HCT116 (cell line): Measurements from ENCODE around the gene SMG6. TPM values are rescaled to one million over a fixed set of nuclear protein-coding genes. Genes with fewer than 3 reads are reported as not detected.

ENCODE experiments used
- ATAC-seq: fragments of 200-7000 bp; cut with Tn5 transposase; 2 replicates; pipeline ENCODE4 v1.9.1; 2020; ENCODE audit warnings: mild to moderate bottlenecking, moderate library complexity
- BruUV-seq: library from RNA; stranded (reverse); fragments of 400-500 nt; replicated peaks from 2 replicates; lab custom pipeline; 2021; lab: Mats Ljungman, UMichigan
- CTCF ChIA-PET: fragments of 300-600 bp; sonication (Branson Sonifier 250); formaldehyde crosslinking; loops from one replicate; lab custom pipeline; 2021; ENCODE audit warnings: antibody characterized with exemption; lab: Charles Lee
- POLR2A ChIA-PET: fragments of 300-600, 350-600 bp; sonication (Branson Sonifier 250); formaldehyde crosslinking; loops from one replicate; lab custom pipeline; 2021; ENCODE audit warnings: antibody characterized with exemption; lab: Charles Lee
- RAD21 ChIA-PET, 2 experiments: fragments of 300-600 bp; sonication (Branson Sonifier 250); formaldehyde crosslinking; loops; one replicate each; lab custom pipeline; 2023; ENCODE audit warnings: low total read pairs in 2 of 2; ENCODE audit not compliant: uncharacterized antibody in 2 of 2, unreplicated experiment in 2 of 2, low non-redundant PET in 1 of 2; lab: Charles Lee
- DNase-seq: peaks from one replicate; pipeline ENCODE4 v3.0.0-alpha.2; 2010; ENCODE audit warnings: low read depth, low spot score
- H2AFZ ChIP-seq: fragments of 200-600 bp; shearing (Covaris generic), sonication (generic); 2 replicates; pipeline ENCODE4 v1.6.1; 2017; ENCODE audit warnings: low read depth, mixed run types, mixed read lengths, antibody characterized with exemption, low read length; ENCODE audit not compliant: poor library complexity, severe bottlenecking
- H3K27ac ChIP-seq: 2 replicates; pipeline ENCODE4 v1.5.1; 2012; ENCODE audit warnings: low read depth, low read length
- H3K27me3 ChIP-seq: fragments of 200-600 bp; sonication (generic); 2 replicates; pipeline ENCODE4 v1.6.1; 2016; ENCODE audit warnings: mixed run types, low read length, mixed read lengths; ENCODE audit not compliant: insufficient read depth
- H3K36me3 ChIP-seq, 2 experiments: fragments of 200-500 bp in 1 of 2; fragments of 200-600 bp in 1 of 2; sonication (Bioruptor generic) in 1 of 2; sonication (generic) in 1 of 2; 2 replicates each; pipeline versions ENCODE4 v1.5.1 to v1.6.1; 2014 to 2016; ENCODE audit warnings: low read length in 2 of 2, inconsistent platforms in 1 of 2, mixed read lengths in 1 of 2, mixed run types in 1 of 2; ENCODE audit not compliant: insufficient read depth in 2 of 2, control insufficient read depth in 1 of 2
- H3K4me1 ChIP-seq, 2 experiments: fragments of 200-600 bp in 1 of 2; sonication (generic) in 1 of 2; 2 replicates each; pipeline versions ENCODE4 v1.5.1 to v1.6.1; 2012 to 2017; ENCODE audit warnings: low read length in 2 of 2, inconsistent platforms in 1 of 2, mild to moderate bottlenecking in 1 of 2, mixed read lengths in 1 of 2, mixed run types in 1 of 2, moderate library complexity in 1 of 2; ENCODE audit not compliant: insufficient read depth in 2 of 2, control insufficient read depth in 1 of 2
- H3K4me2 ChIP-seq: fragments of 200-600 bp; sonication (generic); 2 replicates; pipeline ENCODE4 v1.6.1; 2017; ENCODE audit warnings: mixed run types, low read length, mixed read lengths
- H3K4me3 ChIP-seq, 2 experiments: fragments of 200-600 bp in 1 of 2; sonication (generic) in 1 of 2; replicated peaks in 1 of 2; 2 replicates each; pipeline ENCODE4 v1.5.1; 2011 to 2016; ENCODE audit warnings: low read length in 2 of 2, control low read depth in 1 of 2, low read depth in 1 of 2, mild to moderate bottlenecking in 1 of 2, mixed read lengths in 1 of 2, mixed run types in 1 of 2
- H3K79me2 ChIP-seq: fragments of 200-600 bp; sonication (generic); 2 replicates; pipeline ENCODE4 v1.6.1; 2017; ENCODE audit warnings: mild to moderate bottlenecking, mixed run types, low read length, moderate library complexity, mixed read lengths; ENCODE audit not compliant: insufficient read depth
- H3K9ac ChIP-seq: fragments of 200-600 bp; sonication (generic); 2 replicates; pipeline ENCODE4 v1.6.1; 2016; ENCODE audit warnings: low read length, mixed read lengths
- H3K9me2 ChIP-seq: fragments of 200-600 bp; sonication (generic), shearing (Covaris generic); 2 replicates; pipeline ENCODE4 v1.6.1; 2017; ENCODE audit warnings: mixed run types, mild to moderate bottlenecking, moderate library complexity; ENCODE audit not compliant: insufficient read depth
- H3K9me3 ChIP-seq, 2 experiments: fragments of 200-500 bp in 1 of 2; fragments of 200-600 bp in 1 of 2; sonication (Bioruptor generic) in 1 of 2; sonication (generic) in 1 of 2; 2 replicates each; pipeline ENCODE4 v1.6.1; 2014 to 2017; ENCODE audit warnings: low read length in 2 of 2, mixed read lengths in 2 of 2, inconsistent platforms in 1 of 2, low read depth in 1 of 2, mild to moderate bottlenecking in 1 of 2, mixed run types in 1 of 2, moderate library complexity in 1 of 2; ENCODE audit not compliant: control insufficient read depth in 1 of 2, insufficient read depth in 1 of 2
- H4K20me1 ChIP-seq: fragments of 200-600 bp; sonication (generic), shearing (Covaris generic); 2 replicates; pipeline ENCODE4 v1.6.1; 2017; ENCODE audit warnings: mixed run types, mild to moderate bottlenecking, moderate library complexity; ENCODE audit not compliant: insufficient read depth
- CTCF ChIP-seq, 3 experiments: fragments of 200-600 bp in 1 of 3; sonication (generic) in 1 of 3; IDR thresholded peaks in 2 of 3; conservative IDR thresholded peaks in 1 of 3; 2 replicates each; pipeline ENCODE4 v1.5.1; 2012 to 2017; ENCODE audit warnings: low read depth in 2 of 3, low read length in 2 of 3, antibody characterized with exemption in 1 of 3, borderline replicate concordance in 1 of 3, control low read depth in 1 of 3, mild to moderate bottlenecking in 1 of 3, mixed read lengths in 1 of 3, mixed run types in 1 of 3, moderate library complexity in 1 of 3; ENCODE audit not compliant: insufficient read depth in 1 of 3
- EZH2phosphoT487 ChIP-seq: fragments of 200-600 bp; IDR thresholded peaks from 2 replicates; pipeline ENCODE4 v1.6.1; 2018; ENCODE audit warnings: antibody characterized with exemption, borderline replicate concordance
- FOSL1 ChIP-seq: IDR thresholded peaks from 2 replicates; pipeline ENCODE4 v1.6.1; 2012; ENCODE audit warnings: low read depth
- MAX ChIP-seq: IDR thresholded peaks from 2 replicates; pipeline ENCODE4 v1.6.1; 2012
- POLR2A ChIP-seq: IDR thresholded peaks from 2 replicates; pipeline ENCODE4 v1.7.0; 2011; ENCODE audit warnings: borderline replicate concordance; ENCODE audit not compliant: insufficient read depth, insufficient read length; ENCODE audit errors: extremely low read depth
- RAD21 ChIP-seq: IDR thresholded peaks from 2 replicates; pipeline ENCODE4 v1.6.1; 2012; ENCODE audit warnings: low read depth, mild to moderate bottlenecking
- SRF ChIP-seq: IDR thresholded peaks from 2 replicates; pipeline ENCODE4 v1.6.1; 2012; ENCODE audit warnings: low read depth
- ZFX ChIP-seq: fragments of 450-650 bp; IDR thresholded peaks from 2 replicates; pipeline ENCODE4 v1.6.1; 2017
- ZNF274 ChIP-seq: fragments of 200-500 bp; sonication (Bioruptor generic); IDR thresholded peaks from 2 replicates; pipeline ENCODE4 v1.6.1; 2014; ENCODE audit warnings: mild to moderate bottlenecking, low read depth, low read length, inconsistent platforms
- intact Hi-C: fragments of 100-400 bp; cut with micrococcal nuclease; formaldehyde crosslinking; loops from 2 replicates; pipeline ENCODE4 v1.10.0; 2022
- total RNA-seq: library from RNA; stranded (reverse); gene quantifications from one replicate; pipeline ENCODE4 v1.2.1, GENCODE V29; 2021; ENCODE audit not compliant: unreplicated experiment
- TF ChIP-seq, protein P1 (sequence below): IDR thresholded peaks from 2 replicates; pipeline ENCODE4 v1.6.1; 2011; ENCODE audit warnings: mild to moderate bottlenecking, low read length, moderate library complexity; ENCODE audit not compliant: insufficient replicate concordance; ENCODE audit errors: extremely low read depth

The SMG6 gene
- total RNA-seq, 1 experiment from 2014 or later = 23.1 TPM

- Histone ChIP-seq H3K27me3 (no peaks in the 10 kb centered on the region), H3K4me2 (peak overlapping the region; percentile 69; the same call in 1 of the 2 replicates), H3K4me1 (peaks cover 0 to 21% of the 10 kb centered on the region in 2 experiments; a peak in 3 of 4 replicates), H3K9ac (no peak overlapping the region), H2AFZ (no peak overlapping the region), H3K79me2 (no peaks in the 10 kb centered on the region), H3K27ac (no peak overlapping the region), H3K36me3 (no peaks in the 10 kb centered on the region), H4K20me1 (no peaks in the 10 kb centered on the region), H3K9me2 (no peaks in the 10 kb centered on the region), H3K9me3 (no peaks in the 10 kb centered on the region), H3K4me3 (no peak overlapping the region)
- ChIA-PET CTCF (interaction anchor here (0.7 to 8.0 kb wide), 19 partner anchors 8 to 358 kb away, joined by 3 to 200 read pairs (median 4); partner anchors contain the start of genes SMG6, SRR and TSR1), POLR2A (no interaction called here), RAD21 (interaction anchor here (1.1 to 2.1 kb wide), 3 partner anchors 149 to 187 kb away, joined by 5 to 21 read pairs (median 20); no protein-coding TSS in a partner anchor)
- ATAC-seq = no peak
- no peak for DNase-seq
- TF ChIP-seq POLR2A = no peak
- no peak for TF ChIP-seq CTCF (IDR thresholded peaks at IDR 0.05 in 2 of 3, conservative IDR thresholded peaks at IDR 0.05 in 1 of 3; ENCODE audit: borderline replicate concordance in 1 of 3, insufficient read depth in 1 of 3, low read depth in 2 of 3, low read length in 2 of 3)
- TF ChIP-seq MAX = no peak
- no peak for TF ChIP-seq SRF
- TF ChIP-seq, protein P1, sequence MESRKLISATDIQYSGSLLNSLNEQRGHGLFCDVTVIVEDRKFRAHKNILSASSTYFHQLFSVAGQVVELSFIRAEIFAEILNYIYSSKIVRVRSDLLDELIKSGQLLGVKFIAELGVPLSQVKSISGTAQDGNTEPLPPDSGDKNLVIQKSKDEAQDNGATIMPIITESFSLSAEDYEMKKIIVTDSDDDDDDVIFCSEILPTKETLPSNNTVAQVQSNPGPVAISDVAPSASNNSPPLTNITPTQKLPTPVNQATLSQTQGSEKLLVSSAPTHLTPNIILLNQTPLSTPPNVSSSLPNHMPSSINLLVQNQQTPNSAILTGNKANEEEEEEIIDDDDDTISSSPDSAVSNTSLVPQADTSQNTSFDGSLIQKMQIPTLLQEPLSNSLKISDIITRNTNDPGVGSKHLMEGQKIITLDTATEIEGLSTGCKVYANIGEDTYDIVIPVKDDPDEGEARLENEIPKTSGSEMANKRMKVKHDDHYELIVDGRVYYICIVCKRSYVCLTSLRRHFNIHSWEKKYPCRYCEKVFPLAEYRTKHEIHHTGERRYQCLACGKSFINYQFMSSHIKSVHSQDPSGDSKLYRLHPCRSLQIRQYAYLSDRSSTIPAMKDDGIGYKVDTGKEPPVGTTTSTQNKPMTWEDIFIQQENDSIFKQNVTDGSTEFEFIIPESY = no peak
- no peak for TF ChIP-seq FOSL1
- TF ChIP-seq EZH2phosphoT487 = no peak
- TF ChIP-seq ZFX = no peak
- TF ChIP-seq RAD21 = no peak
- TF ChIP-seq ZNF274 = no peak
- intact Hi-C loops = loop anchor here (1.0 kb wide), 1 partner anchor 186 kb away; no protein-coding TSS in a partner anchor
- BruUV-seq = no TSS peak
Observed at GRCh38 chr17:2057760-2058585, 245.6 kb downstream of the SMG6 start.
